Germinal center (tissue), 1 donor: Measurements from ENCODE around the gene MMP14.

Experiments
- DNase-seq: peaks from one replicate; pipeline ENCODE4 v3.0.0; 2012; ENCODE audit warnings: mixed read lengths, low spot score

MMP14 gene

GRCh38 chr14:22861651-22862050, 25.3 kb downstream of the MMP14 start:
- no peak for DNase-seq

GRCh38 chr14:22864979-22865378, 28.6 kb downstream of the MMP14 start:
- no peak for DNase-seq

DNA sequence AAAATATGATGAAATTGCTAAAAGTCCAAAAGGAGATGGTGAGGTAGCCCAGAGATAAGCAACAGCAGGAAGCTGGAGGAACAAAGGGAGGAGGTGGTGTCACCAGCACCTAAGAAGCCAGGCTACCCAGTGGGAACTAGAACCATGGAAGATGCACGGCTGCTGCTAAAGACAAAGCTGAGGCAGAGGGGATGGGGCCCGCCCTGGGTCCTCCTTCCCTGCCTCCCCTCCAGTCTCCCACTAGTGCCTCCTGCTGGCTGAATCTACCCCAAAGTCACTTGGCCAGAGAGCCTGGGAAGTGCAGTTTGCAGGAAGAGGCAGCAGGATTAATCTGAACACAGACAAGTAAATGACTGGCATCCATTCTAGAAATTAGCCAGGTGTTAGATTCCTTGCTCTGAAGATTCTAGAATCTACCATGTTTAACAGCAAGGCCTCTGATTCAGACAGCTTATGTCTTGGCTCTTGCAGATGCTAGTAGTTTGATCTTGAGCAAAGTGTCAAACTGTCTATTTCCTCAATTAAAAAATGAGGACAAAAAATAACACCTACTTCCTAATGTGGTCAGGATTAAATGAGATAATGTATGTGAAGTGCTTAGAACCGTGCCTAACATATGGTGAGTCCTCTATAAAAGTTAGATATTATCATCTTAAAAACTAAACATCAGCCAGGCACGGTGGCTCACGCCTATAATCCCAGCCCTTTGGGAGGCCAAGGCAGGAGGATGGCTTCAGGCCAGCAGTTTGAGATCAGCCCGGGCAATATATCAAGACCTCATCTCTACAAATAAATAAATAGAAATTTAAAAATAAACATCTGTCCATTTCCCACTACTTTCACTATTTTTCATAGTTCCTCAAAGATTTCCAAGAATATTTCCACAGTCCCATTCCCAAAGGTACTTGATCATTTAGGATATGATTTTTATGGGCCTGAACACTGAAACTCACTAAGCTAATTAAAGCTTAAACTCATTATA, 29.3 kb downstream of the MMP14 start:
- DNase-seq, result no peak

DNA sequence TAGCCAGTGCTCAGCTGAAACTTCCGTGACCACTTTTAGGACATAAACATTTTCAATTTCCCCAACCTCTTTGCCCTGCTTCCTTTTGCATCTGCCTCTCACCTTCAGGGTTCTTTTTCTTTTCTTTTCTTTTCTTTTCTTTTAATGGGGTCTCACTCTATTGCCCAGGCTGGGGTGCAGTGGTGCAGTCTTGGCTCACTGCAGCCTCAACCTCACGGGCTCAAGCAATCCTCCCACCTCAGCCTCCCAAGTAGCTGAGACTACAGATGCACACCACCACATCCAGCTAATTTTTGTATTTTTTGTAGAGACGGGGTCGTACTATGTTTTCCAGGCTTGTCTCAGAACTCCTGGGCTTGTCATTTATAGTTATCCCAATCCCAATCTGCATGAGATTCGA, 30.5 kb downstream of the MMP14 start:
- DNase-seq, result no peak

- DNase-seq, result no peak
Measured at GRCh38 chr14:22870811-22871223, 34.4 kb downstream of the MMP14 start.

GRCh38 chr14:22871224-22872032, 35.0 kb downstream of the MMP14 start, which contains the start of gene LRP10:
Gene LRP10, plus strand, starts transcription at chr14:22871740. Its CDS starts 564 bp downstream, at chr14:22872304.
- peak; percentile 89 for DNase-seq

- peak; percentile 71 for DNase-seq
Measured at GRCh38 chr14:22872033-22872832, 35.8 kb downstream of the MMP14 start.

DNA sequence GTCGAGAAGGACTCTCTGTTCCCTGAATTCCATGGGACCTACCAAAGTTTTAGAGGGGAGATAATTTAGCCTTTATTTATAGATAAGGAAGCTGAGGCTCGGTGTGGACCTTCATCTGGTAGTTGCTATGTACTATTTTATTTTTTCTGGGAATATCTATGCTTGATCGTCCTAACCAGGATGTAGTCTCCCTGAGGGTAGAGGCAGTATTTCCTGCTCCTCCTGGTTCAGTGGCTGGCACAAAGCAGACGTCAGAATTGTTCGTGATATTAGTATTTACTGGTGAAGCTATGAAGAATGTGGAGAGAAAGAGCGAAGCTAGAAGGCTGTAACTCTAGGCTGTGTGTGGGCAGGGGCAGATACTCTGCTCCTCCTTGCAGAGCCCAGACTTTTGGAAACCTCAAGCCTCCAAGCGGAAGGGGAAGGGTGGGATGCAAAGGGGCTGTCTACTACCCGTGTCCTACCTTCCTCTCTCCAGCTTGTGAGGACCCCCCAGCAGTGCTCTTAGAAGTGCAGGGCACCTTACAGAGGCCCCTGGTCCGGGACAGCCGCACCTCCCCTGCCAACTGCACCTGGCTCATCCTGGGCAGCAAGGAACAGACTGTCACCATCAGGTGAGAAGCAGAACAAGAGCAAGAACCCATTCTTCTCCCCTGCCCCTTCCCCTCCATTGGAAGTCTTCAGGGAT, 36.6 kb downstream of the MMP14 start:
- no peak for DNase-seq

DNA sequence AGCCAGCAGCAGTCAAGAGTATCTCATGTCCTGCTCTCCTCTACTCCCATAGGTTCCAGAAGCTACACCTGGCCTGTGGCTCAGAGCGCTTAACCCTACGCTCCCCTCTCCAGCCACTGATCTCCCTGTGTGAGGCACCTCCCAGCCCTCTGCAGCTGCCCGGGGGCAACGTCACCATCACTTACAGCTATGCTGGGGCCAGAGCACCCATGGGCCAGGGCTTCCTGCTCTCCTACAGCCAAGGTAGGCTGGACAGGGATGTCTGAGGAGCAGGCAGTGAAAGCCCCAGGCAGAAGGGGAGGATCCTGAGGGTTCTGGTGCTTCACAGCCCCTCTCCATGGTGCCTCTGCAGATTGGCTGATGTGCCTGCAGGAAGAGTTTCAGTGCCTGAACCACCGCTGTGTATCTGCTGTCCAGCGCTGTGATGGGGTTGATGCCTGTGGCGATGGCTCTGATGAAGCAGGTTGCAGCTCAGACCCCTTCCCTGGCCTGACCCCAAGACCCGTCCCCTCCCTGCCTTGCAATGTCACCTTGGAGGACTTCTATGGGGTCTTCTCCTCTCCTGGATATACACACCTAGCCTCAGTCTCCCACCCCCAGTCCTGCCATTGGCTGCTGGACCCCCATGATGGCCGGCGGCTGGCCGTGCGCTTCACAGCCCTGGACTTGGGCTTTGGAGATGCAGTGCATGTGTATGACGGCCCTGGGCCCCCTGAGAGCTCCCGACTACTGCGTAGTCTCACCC, 38.8 kb downstream of the MMP14 start:
- DNase-seq, result no peak

DNA sequence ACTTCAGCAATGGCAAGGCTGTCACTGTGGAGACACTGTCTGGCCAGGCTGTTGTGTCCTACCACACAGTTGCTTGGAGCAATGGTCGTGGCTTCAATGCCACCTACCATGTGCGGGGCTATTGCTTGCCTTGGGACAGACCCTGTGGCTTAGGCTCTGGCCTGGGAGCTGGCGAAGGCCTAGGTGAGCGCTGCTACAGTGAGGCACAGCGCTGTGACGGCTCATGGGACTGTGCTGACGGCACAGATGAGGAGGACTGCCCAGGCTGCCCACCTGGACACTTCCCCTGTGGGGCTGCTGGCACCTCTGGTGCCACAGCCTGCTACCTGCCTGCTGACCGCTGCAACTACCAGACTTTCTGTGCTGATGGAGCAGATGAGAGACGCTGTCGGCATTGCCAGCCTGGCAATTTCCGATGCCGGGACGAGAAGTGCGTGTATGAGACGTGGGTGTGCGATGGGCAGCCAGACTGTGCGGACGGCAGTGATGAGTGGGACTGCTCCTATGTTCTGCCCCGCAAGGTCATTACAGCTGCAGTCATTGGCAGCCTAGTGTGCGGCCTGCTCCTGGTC, 39.4 kb downstream of the MMP14 start:
- no peak for DNase-seq

DNA sequence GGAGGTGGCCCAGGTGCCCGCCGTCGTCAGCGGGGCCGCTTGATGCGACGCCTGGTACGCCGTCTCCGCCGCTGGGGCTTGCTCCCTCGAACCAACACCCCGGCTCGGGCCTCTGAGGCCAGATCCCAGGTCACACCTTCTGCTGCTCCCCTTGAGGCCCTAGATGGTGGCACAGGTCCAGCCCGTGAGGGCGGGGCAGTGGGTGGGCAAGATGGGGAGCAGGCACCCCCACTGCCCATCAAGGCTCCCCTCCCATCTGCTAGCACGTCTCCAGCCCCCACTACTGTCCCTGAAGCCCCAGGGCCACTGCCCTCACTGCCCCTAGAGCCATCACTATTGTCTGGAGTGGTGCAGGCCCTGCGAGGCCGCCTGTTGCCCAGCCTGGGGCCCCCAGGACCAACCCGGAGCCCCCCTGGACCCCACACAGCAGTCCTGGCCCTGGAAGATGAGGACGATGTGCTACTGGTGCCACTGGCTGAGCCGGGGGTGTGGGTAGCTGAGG, 40.7 kb downstream of the MMP14 start:
- no peak for DNase-seq

DNA sequence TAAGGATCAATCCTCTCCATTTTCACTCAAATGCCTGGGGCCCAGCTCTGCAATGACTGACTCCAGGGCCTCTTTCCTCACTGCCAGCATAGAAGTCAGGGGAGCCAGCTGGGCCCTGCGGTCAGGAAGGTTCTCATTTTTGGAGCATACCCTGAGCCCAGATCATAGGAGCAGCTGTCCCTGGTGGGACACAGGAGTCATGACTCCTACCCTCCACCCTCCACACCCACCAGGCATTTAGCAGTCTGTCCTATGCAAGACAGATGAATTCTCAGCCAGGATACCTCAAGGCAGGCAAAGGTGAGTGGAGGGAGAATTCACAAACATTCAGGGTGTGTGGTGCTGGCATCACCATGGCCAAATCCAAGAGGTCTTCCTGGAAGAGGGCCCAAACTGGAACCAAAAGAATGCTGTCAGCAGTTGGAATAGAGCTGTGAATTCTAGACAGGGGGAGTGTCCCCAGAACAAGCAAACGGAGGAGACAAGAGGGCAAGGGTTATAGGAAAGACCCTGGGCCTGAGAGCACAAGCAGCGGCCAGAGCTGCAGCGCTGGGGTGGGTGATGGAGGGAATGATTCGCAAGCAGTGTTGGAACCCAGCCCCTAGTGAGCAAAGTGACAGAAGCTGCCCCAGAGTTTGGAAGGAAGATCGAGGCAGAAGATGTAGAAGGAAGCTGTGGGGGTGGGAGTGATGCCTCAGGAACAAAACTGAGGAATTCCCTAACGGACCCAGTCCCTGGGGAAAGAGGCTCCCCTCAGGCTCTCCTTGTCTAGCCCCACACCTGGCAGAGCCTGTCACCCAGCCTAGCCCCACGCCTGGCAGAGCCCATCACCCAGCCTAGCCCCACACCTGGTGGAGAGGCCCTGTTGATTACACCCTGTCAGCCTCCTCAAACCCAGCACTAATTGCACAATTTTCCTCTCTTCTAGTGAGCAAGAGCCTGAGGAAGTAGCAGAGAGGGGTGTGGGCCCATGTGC, 42.2 kb downstream of the MMP14 start:
- DNase-seq, result no peak

- no peak for DNase-seq
Measured at GRCh38 chr14:22882064-22882463, 45.7 kb downstream of the MMP14 start.

DNA sequence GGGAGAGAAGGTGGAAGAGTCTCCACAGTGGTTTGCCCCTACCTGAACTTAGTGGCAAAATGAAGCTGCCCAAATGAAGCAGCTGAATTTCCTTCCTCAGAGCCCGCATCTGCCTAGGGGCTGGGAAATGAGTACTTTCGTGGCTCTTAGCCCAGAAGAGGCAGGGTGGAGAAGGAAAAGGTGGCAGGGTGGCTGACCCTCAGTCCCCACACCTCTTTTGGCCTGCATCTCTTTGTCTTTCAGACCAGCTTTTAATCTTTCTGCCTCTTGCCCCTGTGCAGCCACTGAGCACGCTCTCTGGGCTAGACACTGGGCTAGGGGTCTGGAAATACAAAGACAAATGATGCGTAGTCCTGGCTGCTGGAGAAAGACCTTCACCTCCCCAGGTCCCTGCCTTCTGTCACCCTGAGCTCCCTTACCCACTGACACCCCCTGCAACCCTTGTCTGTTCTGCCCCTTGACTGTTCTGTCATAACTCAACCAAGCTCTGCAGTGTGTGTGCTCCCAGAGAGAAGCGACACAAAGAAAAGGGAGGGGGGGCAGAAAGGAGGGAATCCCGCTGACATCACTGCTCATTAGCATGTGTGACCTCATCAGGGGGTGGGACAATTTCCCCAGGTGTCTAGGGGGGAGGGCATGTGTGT, 46.3 kb downstream of the MMP14 start:
- DNase-seq, result no peak

- DNase-seq, result no peak
Measured at GRCh38 chr14:22883173-22883976, 47.0 kb downstream of the MMP14 start, which contains the start of gene REM2. Gene REM2, plus strand, starts transcription at chr14:22883222. Its CDS starts 66 bp downstream, at chr14:22883288.

DNA sequence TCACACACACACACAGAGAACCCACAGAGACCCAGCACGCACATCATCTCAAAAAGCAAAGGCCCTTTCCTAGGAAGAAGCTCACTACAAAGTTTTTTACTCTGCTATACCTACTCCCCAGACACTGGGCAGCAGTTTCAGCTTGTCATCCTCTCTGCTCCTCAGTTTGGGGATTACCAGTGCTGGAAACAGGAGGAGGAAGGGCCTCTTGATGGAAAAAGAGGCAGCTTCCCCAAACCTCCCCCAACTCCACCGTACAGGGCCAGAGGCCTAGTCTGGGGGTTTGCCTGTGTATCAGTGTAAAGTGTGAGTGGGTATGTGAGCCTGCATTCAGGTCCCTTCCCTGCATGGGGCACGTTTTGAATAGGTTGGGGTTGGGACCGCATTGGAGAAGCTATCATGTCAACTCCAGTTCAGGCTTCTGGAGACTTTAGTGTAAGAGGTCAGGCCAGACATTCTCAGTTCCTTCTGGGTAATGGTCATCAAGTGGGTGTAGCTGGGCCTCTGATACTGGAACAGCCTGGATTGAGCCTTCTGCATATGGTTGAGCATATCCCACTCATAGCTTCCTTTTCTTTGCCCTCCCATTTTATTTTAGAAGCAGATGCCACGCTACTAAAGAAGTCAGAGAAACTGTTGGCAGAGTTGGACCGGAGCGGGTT, 47.8 kb downstream of the MMP14 start:
- DNase-seq, result no peak
